Hindlimb muscle (tissue), 1 donor: ENCODE results near the gene PLK1. TPM values are rescaled to one million over a fixed set of nuclear protein-coding genes. Genes with fewer than 3 reads are reported as not detected.
"Not testable (repeated sequence)": the region's sequence is repeated elsewhere in the genome, so short reads cannot be mapped to it uniquely, and the experiment has no call there.

Source experiments
- DNase-seq: peaks from one replicate; pipeline ENCODE4 v3.0.0-alpha.2; 2013
- polyA plus RNA-seq: library from polyadenylated mRNA; unstranded; fragments of 120-200 nt; gene quantifications from one replicate; pipeline ENCODE4 v1.2.1, GENCODE V29; 2013; ENCODE audit not compliant: insufficient read length

The PLK1 gene
- polyA plus RNA-seq, 1 donor: 11.9 TPM

DNA sequence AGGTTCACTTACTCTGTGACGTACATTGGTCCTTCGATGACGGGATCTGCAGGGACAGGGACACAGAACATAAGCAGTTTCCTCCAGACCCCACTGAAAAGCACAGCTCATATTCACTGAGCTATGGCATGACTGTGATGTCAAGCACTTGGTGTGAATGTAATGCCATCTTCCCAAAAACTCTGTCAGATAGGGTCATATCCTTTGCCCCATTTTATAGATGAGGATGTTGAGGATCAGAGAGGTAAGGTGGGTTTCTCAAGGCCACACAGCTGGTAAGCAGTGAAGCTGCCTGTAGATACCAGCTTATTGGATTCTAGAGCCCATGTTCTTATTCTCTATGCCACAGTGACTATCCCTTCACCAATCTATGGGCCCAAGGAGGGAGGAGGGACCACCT is 31.8 kb downstream of the PLK1 start:
- no peak for DNase-seq

DNA sequence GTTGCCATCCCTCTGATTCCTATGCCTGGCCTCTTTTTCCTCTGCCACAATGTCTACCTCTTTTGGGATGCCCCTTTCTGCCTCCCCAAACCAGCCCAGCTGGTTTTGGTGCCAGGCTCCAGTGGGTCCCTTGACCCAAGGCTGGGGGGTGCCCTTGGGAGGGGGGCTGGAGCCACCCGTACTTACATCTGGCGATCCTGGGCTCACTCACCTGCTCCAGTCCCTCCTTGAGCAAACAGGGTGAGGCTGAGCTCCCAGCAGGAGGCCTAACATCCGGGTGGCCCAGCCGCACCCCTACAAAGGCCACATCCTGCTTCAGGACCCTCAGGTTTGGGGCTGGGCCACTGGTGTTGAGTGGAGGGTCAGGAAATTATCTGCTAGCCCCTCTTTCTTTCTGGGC is 33.1 kb downstream of the PLK1 start:
- no peak for DNase-seq

DNA sequence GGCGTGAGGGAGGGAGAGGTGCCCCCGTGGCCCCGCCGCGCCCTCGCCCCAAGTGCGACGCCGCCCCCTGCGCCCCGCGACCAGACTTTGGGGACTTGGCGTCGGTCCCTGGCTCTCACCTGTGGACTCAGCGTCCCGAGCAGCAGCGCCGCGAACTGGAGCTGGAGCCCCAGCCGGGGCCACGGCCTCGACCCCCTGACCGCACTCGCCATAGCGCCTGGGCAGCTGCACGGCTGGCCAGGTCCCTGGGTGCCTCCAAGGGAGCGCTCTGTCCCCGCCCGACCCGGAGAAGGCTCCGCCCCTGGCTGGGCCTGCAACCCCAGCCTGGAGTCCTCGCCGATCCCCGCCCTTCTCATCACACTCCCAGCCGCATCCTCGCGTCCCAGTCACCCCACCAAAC is 34.3 kb downstream of the PLK1 start, which contains the start of gene ERN2:
Gene ERN2 (minus strand): TSS at position 247 of the 400 bp plus-strand sequence. CDS start 35 bp downstream, at position 212.
- no peak for DNase-seq

DNA sequence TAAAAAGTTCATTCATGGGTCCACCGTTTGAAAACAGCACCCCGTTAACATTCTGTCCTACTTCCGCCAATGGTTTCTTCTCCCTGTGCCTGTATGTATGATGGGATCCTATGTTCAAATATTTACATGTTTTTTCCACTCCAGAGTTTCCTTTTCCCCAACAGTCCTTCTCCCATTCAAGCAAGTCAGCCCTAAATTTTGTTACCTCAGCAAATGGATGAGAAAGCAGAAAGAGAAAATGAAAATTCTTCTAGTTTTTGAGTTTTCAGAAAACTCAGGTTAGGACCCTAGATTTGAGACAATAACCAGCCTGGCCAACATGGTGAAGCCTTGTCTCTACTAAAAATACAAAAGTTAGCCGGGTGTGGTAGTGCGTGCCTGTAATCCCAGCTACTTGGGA is 37.8 kb downstream of the PLK1 start:
- no peak for DNase-seq

DNA sequence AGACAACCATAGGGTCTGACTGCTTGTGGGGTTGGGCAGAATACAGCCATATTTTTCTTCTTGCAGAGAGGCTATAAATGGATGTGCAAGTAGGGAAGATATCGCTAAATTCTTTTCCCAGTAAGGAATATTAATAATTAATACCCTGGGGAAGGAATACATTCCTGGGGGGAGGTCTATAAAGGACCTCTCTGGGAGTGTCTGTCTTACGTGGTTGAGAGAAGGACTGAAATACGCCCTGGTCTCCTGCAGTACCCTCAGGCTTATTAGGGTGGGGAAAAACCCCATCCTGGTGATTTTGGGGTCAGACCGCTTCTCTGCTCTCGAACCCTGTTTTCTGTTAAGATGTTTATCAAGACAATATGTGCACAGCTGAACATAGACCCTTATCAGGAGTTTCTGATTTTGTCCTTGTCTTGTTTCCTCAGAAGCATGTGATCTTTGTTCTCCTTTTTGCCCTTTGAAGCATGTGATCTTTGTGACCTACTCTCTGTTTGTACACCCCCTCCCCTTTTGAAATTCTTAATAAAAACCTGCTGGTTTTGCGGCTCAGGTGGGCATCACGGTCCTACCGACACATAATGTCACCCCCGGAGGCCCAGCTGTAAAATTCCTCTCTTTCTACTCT is 44.0 kb downstream of the PLK1 start:
- not testable (repeated sequence) for DNase-seq

DNA sequence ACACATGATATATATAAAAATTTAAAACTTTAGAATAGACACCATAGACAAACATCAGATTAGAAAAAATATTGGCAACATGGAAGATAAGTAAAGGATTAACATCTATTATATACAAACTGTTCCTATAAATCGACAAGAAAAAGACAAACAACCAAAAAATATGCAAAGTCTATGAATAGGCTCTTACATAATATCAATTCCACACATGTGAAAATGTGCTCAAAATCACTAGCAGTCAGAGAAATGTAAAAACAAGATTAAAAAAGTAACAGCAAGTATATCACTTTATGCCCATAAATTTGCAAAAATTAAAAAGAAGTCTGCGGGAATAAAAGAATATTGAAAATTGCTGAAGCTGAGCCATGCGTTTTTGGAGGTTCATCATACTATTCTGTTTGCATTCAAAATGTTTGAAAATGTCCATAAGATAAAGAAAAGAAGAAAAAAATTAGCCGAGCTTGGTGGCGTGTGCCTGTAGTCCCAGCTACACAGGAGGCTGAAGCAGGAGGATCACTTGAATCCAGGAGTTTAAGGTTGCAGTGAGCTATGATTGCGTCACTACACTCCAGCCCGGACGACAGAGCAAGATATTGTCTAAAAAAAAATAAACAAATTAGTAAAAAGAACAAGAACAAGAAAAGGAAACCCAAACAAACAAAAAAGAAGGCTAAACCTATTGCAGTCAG is 45.6 kb downstream of the PLK1 start:
- no peak for DNase-seq

DNA sequence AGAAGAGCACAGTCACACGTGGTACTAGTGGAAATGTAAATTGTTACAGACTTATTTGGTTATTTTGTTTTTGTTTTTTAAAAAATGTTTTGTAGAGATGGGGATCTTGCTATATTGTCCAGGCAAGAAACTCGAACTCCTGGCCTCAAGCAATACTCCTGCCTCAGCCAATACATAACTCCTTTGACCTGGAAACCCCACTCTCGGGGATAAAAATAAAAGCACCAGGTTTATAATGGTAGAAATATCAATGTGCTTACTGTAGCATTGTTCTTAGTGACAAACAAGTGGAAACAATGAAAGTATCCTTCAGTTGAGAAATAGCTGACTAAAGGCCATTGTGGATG is 46.1 kb downstream of the PLK1 start:
- no peak for DNase-seq

DNA sequence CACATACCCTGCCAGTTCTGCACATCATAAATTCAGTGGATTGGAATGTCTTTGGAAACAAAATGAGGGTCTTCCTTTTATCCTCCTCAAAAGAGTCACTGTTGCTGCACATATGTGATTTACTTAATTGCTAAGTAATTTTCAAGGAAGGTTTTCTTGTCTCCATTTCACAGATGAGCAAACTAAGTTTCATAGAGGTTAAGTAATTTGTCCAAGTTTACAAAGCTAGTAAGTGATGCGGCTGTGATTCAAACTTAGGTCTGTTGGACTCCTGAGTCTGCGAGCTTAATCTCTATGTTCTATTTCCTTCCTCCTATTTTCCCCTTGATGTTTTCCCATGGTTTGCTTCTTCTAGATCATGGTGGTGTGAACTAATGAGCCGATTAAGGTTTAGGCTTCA is 48.0 kb downstream of the PLK1 start:
- no peak for DNase-seq

DNA sequence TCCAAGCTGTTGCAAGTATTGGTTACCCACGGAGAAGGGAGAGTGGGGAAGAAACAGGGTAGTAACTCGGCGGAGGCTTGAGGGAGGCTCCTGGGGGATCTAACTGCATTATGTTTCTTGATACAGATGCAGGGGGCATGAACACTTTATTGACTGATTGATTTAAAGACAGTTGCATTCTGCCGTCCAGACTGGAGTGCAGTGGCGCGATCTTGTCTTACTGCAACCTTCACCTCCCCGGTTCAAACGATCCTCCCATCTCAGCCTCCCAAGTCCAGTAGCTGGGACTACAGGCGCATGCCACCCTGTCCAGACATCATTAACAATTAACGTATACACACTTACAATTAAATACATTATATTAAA is 49.4 kb downstream of the PLK1 start:
- DNase-seq: no peak

DNA sequence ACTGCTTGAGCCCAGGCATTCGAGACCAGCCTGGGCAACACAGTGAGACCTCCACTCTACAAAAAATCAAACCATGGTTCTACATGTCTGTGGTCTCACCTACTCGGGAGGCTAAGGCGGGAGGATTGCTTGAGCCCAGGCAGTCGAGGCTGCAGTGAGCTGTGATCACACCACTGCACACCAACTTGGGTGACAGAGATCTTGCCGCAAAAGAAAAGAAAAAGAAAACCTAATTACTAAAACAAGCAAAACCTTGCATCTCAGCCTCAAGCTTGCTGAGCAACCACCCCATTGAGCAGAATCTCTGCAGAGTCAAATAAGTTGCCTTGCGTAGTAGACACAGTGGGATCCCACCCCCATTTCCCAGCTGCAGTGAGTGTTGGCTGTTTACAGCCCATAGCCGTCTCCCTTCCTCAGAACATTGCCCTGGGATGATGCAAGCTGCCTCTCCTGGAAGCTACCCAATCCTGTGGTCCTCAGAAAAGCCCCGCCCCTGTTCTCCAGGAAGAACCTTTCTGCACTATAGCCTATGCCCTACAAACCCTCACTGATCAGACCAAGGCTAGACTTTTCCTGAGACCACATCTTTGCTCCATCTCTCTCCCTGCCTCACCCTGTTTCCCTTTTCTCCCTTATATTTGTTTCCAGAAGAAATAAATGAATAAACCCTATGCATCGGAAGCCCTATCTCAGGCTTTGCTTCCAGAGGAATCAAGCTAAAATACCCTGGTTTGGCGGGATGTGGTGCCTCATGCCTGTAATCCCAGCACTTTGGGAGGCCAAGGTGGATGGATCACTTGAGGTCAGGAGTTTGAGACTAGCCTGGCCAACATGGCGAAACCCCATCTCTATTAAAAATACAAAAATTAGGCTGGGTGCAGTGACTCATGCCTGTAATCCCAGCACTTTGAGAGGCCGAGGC is 51.1 kb downstream of the PLK1 start:
- no peak for DNase-seq

DNA sequence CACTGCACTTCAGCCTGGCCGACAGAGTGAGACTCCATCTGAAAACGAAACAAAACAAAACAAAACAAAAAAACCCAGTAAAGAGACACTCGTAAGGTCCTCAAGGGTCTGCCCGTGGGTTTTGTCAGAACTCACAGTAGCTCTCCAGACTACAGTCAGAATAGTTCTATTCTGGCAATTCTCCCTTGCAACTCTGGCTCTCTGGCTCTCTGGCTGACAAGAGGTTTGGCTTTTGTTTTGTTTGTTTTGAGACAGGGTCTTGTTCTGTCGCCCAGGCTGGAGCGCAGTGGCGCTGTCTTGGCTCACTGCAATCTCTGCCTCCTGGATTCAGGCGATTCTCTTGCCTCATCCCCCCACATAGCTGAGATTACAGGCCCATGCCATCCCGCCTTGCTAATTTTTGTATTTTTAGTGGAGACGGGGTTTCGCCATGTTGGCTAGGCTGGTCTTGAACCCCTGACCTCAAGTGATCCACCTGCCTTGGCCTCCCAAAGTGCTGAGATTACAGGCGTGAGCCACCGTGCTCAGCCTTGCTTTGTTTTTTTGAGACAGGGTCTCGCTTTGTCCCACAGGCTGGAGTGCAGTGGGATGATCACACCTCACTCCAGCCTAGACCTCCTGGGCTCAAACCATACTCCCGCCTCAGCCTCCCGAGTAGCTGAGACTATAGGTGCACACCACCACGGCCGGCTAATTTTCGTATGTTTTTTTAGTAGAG is 55.6 kb downstream of the PLK1 start:
- DNase-seq: no peak

DNA sequence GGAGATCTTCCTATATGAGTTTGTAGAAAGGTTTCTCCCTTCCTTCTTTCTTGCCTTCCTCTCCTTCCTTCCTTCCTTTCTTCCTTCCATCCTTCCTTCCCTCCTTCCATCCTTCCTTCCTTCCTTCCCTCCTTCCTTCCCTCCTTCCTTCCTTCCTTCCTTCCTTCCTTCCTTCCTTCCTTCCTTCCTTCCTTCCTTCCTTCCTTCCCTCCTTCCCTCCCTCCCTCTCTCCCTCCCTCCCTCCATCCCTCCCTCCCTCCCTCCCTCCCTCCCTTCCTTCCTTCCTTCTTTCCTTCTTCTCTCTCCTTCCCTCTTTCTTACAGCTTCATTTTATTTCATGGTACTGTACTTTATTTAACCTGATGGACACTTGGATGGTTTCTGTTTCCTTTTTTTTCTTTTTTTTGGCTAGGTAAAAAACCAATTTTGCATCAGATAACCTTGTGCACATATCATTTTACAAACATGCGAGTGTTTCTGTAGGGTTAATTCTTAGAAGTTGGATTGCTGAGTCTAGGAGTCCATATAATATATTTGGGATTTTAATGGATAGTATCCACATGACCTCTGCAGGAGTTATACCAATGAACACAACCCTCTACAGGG is 58.8 kb downstream of the PLK1 start:
- not testable (repeated sequence) for DNase-seq

DNA sequence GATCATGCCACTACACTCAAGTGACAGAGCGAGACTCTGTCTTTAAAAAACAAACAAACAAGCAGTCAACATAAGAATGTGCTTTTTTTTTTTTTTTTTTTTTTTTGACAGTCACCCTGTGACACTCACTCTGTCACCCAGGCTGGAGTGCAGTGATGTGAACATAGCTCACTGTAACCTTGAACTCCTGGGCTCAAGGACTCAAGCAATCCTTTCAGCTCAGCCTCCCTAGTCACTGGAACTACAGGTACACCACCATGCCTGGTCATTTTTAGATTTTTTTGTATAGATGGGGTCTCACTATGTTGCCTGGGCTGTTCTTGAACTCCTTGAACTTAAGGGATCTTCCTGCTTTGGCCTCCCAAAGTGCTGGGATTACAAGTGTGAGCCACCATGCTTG is 60.8 kb downstream of the PLK1 start:
- DNase-seq: no peak

Other genes starting within 250 kb of the PLK1 start
- 15.7 TPM for gene COG7, start 225.7 kb upstream of the PLK1 start, polyA plus RNA-seq
- 111 TPM for gene GGA2, start 168.4 kb upstream of the PLK1 start, polyA plus RNA-seq
- gene EARS2, start 121.5 kb upstream of the PLK1 start, polyA plus RNA-seq: 17.6 TPM
- gene UBFD1, start 121.2 kb upstream of the PLK1 start, polyA plus RNA-seq: 69.8 TPM
- 80.9 TPM for gene NDUFAB1, start 82.6 kb upstream of the PLK1 start, polyA plus RNA-seq
- gene PALB2, start 37.6 kb upstream of the PLK1 start, polyA plus RNA-seq: 9.7 TPM
- 36.6 TPM for gene DCTN5, start 37.4 kb upstream of the PLK1 start, polyA plus RNA-seq
- not detected for gene ERN2, start 34.3 kb downstream of the PLK1 start, polyA plus RNA-seq
- gene CHP2, start 76.1 kb downstream of the PLK1 start, polyA plus RNA-seq: 0.35 TPM
- gene PRKCB, start 157.1 kb downstream of the PLK1 start, polyA plus RNA-seq: 1.4 TPM